ENCODE measurements around the gene SUCLG2.

- TF ChIP-seq POLR2AphosphoS5 (IDR thresholded peaks at IDR 0.05; ENCODE audit: control insufficient read depth, insufficient read depth, low read depth, low read length), result no peak
- no peak for TF ChIP-seq BCOR (IDR thresholded peaks at IDR 0.05)
- no peak for TF ChIP-seq HOMEZ (CRISPR knock-in tag; IDR thresholded peaks at IDR 0.05)
- no peak for TF ChIP-seq CHD4 (IDR thresholded peaks at IDR 0.05; ENCODE audit: insufficient read depth, insufficient replicate concordance, low read depth, low read length, poor library complexity, severe bottlenecking)
- no peak for TF ChIP-seq CREB1 (IDR thresholded peaks at IDR 0.05)
- no peak for TF ChIP-seq CREB1 (CRISPR knock-in tag; IDR thresholded peaks at IDR 0.05)
- no peak for TF ChIP-seq TAF15 (IDR thresholded peaks at IDR 0.05; ENCODE audit: low read depth, low read length)
- TF ChIP-seq, protein P1, sequence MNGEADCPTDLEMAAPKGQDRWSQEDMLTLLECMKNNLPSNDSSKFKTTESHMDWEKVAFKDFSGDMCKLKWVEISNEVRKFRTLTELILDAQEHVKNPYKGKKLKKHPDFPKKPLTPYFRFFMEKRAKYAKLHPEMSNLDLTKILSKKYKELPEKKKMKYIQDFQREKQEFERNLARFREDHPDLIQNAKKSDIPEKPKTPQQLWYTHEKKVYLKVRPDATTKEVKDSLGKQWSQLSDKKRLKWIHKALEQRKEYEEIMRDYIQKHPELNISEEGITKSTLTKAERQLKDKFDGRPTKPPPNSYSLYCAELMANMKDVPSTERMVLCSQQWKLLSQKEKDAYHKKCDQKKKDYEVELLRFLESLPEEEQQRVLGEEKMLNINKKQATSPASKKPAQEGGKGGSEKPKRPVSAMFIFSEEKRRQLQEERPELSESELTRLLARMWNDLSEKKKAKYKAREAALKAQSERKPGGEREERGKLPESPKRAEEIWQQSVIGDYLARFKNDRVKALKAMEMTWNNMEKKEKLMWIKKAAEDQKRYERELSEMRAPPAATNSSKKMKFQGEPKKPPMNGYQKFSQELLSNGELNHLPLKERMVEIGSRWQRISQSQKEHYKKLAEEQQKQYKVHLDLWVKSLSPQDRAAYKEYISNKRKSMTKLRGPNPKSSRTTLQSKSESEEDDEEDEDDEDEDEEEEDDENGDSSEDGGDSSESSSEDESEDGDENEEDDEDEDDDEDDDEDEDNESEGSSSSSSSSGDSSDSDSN (IDR thresholded peaks at IDR 0.05; ENCODE audit: borderline replicate concordance in 1 of 2, low read depth in 2 of 2, low read length in 2 of 2), result no peak
- no peak for TF ChIP-seq TAF1 (IDR thresholded peaks at IDR 0.05; ENCODE audit: control insufficient read depth, extremely low read depth, insufficient read depth, low read length, severe bottlenecking)
- no peak for TF ChIP-seq RFX5 (IDR thresholded peaks at IDR 0.05; ENCODE audit: low read depth, low read length)
- TF ChIP-seq, protein P2, sequence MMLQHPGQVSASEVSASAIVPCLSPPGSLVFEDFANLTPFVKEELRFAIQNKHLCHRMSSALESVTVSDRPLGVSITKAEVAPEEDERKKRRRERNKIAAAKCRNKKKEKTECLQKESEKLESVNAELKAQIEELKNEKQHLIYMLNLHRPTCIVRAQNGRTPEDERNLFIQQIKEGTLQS (IDR thresholded peaks at IDR 0.05), result no peak
- TF ChIP-seq, protein P2 (CRISPR knock-in tag; conservative IDR thresholded peaks at IDR 0.05), result no peak
- TF ChIP-seq ETV1 (tag; conservative IDR thresholded peaks at IDR 0.05; ENCODE audit: low read depth), result no peak
- TF ChIP-seq DNMT1 (IDR thresholded peaks at IDR 0.05), result no peak
These were observed 132.3 kb downstream of the SUCLG2 start for GRCh38 chr3:67522081-67522480.

All from K562 (cell line).